Loucy (cell line): ENCODE measurements around the gene SERAC1.

Experiments used
- H2AFZ ChIP-seq: fragments of 200-600 bp; sonication (generic); 2 replicates; pipeline ENCODE4 v1.6.0; 2016; ENCODE audit warnings: antibody characterized with exemption, mild to moderate bottlenecking, low read length, moderate library complexity
- H3F3A ChIP-seq: fragments of 200-600 bp; 2 replicates; pipeline ENCODE4 v1.6.0; 2016; ENCODE audit warnings: antibody characterized with exemption, low read depth, mild to moderate bottlenecking
- H3K27me3 ChIP-seq: fragments of 200-600 bp; sonication (generic); 2 replicates; pipeline ENCODE4 v1.6.1; 2014; ENCODE audit warnings: low read length, mild to moderate bottlenecking; ENCODE audit not compliant: insufficient read depth, poor library complexity, severe bottlenecking
- H3K36me3 ChIP-seq: fragments of 200-600 bp; sonication (generic); 2 replicates; pipeline ENCODE4 v1.6.1; 2016; ENCODE audit warnings: low read length; ENCODE audit not compliant: insufficient read depth
- H3K4me1 ChIP-seq: fragments of 200-600 bp; sonication (generic); 2 replicates; pipeline ENCODE4 v1.5.1; 2014; ENCODE audit warnings: low read length, mild to moderate bottlenecking; ENCODE audit not compliant: insufficient read depth, poor library complexity, severe bottlenecking
- H3K4me2 ChIP-seq: fragments of 200-600 bp; sonication (generic); 2 replicates; pipeline ENCODE4 v1.6.0; 2014; ENCODE audit warnings: antibody characterized with exemption, low read length, low read depth, mild to moderate bottlenecking; ENCODE audit not compliant: poor library complexity, severe bottlenecking
- H3K4me3 ChIP-seq: fragments of 200-600 bp; sonication (generic); 2 replicates; pipeline ENCODE4 v1.5.1; 2014; ENCODE audit warnings: low read length, mild to moderate bottlenecking, mixed read lengths; ENCODE audit not compliant: poor library complexity, severe bottlenecking
- H3K79me2 ChIP-seq: fragments of 200-600 bp; sonication (generic); 2 replicates; pipeline ENCODE4 v1.6.1; 2014; ENCODE audit warnings: low read length; ENCODE audit not compliant: insufficient read depth
- H3K9ac ChIP-seq: fragments of 200-600 bp; sonication (generic); 2 replicates; pipeline ENCODE4 v1.6.0; 2014; ENCODE audit warnings: mild to moderate bottlenecking, low read depth, low read length, moderate library complexity; ENCODE audit not compliant: poor library complexity, severe bottlenecking
- H3K9me2 ChIP-seq: fragments of 200-600 bp; sonication (generic); replicated peaks from 2 replicates; pipeline ENCODE4 v1.6.1; 2016; ENCODE audit warnings: low read depth, low read length, mixed read lengths
- H3K9me3 ChIP-seq: fragments of 200-600 bp; sonication (generic); 2 replicates; pipeline ENCODE4 v1.6.1; 2014; ENCODE audit warnings: mild to moderate bottlenecking, antibody characterized with exemption, low read length, low read depth; ENCODE audit not compliant: insufficient read depth
- H4K20me1 ChIP-seq: fragments of 200-600 bp; sonication (generic); 2 replicates; pipeline ENCODE4 v1.6.0; 2014; ENCODE audit warnings: antibody characterized with exemption, low read length, mild to moderate bottlenecking; ENCODE audit not compliant: insufficient read depth, poor library complexity, severe bottlenecking
- EZH2phosphoT487 ChIP-seq: fragments of 200-600 bp; IDR thresholded peaks from 2 replicates; pipeline ENCODE4 v1.6.1; 2018; ENCODE audit warnings: antibody characterized with exemption, mild to moderate bottlenecking, moderate library complexity, borderline replicate concordance
- TF ChIP-seq, protein P1 (sequence below): fragments of 200-600 bp; sonication (generic); conservative IDR thresholded peaks from 2 replicates; pipeline ENCODE4 v1.5.1; 2014; ENCODE audit warnings: mild to moderate bottlenecking, antibody characterized with exemption, low read length

Gene SERAC1

DNA sequence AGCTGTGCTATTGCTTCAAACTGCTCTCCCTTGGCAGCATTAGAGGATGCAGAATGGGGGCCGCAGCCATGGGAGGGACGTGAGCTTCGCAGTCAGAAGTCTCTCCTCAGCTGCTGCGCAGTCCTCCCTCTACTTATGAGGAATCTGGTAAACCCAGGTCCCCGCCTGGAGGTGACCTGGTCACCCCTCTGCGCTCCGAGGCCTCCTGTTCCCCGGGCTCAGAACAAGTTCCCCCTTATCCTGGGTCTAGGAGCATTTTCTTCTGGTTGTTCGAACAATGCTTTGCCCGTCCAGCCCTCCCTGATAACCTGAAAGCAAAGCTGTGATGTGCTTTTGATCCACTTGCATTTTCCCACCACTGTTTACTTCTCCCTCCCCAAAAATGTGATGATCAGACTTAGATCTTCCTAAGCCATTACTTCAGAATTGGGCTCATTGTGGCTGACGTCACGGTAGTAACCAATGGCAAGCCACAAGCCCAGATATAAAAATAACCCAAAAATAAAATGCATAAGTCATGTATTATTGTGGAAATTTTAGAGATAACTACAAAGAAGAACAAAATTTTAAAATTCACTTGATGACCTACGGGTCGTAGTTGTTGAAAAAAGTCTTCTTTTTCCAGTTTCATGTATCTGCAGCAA lies 80.7 kb downstream of the SERAC1 start:
- no peaks in the 10 kb centered on the region for H3K79me2 ChIP-seq
- H3K4me1 ChIP-seq: peaks cover 16% of the 10 kb centered on the region
- H4K20me1 ChIP-seq: no peaks in the 10 kb centered on the region
- no peak overlapping the region for H3K4me3 ChIP-seq
- TF ChIP-seq EZH2phosphoT487: no peak
- TF ChIP-seq, protein P1, sequence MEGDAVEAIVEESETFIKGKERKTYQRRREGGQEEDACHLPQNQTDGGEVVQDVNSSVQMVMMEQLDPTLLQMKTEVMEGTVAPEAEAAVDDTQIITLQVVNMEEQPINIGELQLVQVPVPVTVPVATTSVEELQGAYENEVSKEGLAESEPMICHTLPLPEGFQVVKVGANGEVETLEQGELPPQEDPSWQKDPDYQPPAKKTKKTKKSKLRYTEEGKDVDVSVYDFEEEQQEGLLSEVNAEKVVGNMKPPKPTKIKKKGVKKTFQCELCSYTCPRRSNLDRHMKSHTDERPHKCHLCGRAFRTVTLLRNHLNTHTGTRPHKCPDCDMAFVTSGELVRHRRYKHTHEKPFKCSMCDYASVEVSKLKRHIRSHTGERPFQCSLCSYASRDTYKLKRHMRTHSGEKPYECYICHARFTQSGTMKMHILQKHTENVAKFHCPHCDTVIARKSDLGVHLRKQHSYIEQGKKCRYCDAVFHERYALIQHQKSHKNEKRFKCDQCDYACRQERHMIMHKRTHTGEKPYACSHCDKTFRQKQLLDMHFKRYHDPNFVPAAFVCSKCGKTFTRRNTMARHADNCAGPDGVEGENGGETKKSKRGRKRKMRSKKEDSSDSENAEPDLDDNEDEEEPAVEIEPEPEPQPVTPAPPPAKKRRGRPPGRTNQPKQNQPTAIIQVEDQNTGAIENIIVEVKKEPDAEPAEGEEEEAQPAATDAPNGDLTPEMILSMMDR: no peak
- H3K4me2 ChIP-seq: no peak overlapping the region
- H3K9ac ChIP-seq: peak overlapping the region; percentile 48
- no peaks in the 10 kb centered on the region for H3K9me3 ChIP-seq
- no peak overlapping the region for H2AFZ ChIP-seq
- no peaks in the 10 kb centered on the region for H3F3A ChIP-seq
- H3K9me2 ChIP-seq: no peaks in the 10 kb centered on the region
- H3K36me3 ChIP-seq: peaks cover 43% of the 10 kb centered on the region; the same call in 1 of the 2 replicates
- no peaks in the 10 kb centered on the region for H3K27me3 ChIP-seq

DNA sequence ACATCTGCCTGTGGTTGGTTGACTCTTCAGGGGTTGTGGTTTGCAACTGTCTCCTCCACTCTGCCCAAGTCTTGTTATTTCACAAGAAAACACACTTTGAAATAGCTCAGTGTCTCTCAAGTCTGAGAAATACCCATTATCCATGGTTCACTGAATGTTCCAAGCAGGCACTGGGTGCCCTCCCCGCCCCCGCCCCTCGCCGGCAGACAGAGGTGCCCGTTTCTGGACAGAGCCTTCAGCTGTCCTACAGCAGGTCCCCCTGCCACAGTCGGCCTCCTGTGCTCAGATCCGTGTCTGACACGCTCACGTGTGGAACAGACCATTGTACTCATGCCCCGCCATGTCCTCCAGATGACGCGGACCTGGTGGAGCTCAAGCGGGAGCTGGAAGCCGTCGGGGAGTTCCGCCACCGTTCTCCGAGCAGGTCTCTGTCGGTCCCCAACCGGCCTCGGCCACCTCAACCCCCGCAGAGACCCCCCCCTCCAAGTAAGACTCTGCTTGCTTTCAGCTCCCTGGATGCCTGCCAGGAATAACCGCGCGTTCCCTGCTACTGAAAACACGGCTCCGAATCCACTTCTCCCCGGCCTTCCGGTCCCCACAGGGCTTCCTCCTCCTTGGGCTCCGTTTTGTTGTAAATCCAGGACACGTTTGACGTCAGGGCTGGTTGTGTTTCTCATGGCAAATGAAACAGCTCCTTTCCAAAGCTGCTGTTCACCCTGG lies 81.4 kb downstream of the SERAC1 start:
- H3K4me2 ChIP-seq: peak overlapping the region; percentile 43
- H2AFZ ChIP-seq: no peak overlapping the region

DNA sequence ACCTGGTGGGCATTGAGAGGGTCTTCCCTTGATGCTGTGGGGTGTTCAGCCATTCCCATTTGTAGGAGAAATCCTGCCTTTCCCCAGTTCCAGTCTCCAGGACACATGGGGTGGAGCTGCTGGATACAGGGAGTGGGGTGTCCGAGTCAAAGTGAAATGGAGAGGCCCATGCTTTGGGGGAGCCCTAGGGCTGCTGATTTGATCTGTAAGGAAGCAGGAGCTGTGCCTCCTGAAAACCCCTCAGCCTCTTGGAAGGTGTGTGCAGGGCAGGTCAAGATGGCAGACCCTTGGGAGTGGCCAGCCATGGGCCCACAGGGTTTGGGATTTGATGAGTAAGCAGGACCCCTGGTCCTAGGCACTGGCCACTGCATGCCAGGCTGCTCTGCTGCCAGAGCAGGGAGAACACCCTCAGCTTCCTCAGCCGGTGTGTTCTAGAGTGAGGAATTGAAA lies 82.0 kb downstream of the SERAC1 start:
- Histone ChIP-seq H3K4me1 (peaks cover 16% of the 10 kb centered on the region), H3K9ac (no peak overlapping the region), H3K4me3 (no peak overlapping the region), H2AFZ (no peak overlapping the region), H3K36me3 (peaks cover 45% of the 10 kb centered on the region; the same call in 1 of the 2 replicates), H3K27me3 (no peaks in the 10 kb centered on the region), H3K79me2 (no peaks in the 10 kb centered on the region), H3K9me3 (no peaks in the 10 kb centered on the region), H4K20me1 (no peaks in the 10 kb centered on the region), H3K4me2 (peak overlapping the region; percentile 43), H3K9me2 (no peaks in the 10 kb centered on the region), H3F3A (no peaks in the 10 kb centered on the region)
- TF ChIP-seq EZH2phosphoT487: no peak
- TF ChIP-seq, protein P1: no peak

More for the DNA sequence above, 81.4 kb downstream of the SERAC1 start:
- Histone ChIP-seq H3K9ac (peak overlapping the region; percentile 48), H3F3A (no peaks in the 10 kb centered on the region), H4K20me1 (no peaks in the 10 kb centered on the region), H3K36me3 (peaks cover 42% of the 10 kb centered on the region; the same call in 1 of the 2 replicates), H3K4me3 (no peak overlapping the region), H3K27me3 (no peaks in the 10 kb centered on the region), H3K4me1 (peaks cover 16% of the 10 kb centered on the region), H3K9me2 (no peaks in the 10 kb centered on the region), H3K9me3 (no peaks in the 10 kb centered on the region), H3K79me2 (no peaks in the 10 kb centered on the region)
- TF ChIP-seq, protein P1: no peak
- TF ChIP-seq EZH2phosphoT487: no peak
